Left renal cortex interstitium (tissue), 4 donors: ENCODE data around the gene IDS. TPM values are rescaled to one million over a fixed set of nuclear protein-coding genes. Genes with fewer than 3 reads are reported as not detected.
"Not testable (repeated sequence)": the region's sequence is repeated elsewhere in the genome, so short reads cannot be mapped to it uniquely, and the experiment has no call there.

ENCODE experiments used
- DNase-seq, 4 donors: peaks; one replicate each; pipeline ENCODE4 v3.0.0-alpha.2; 2013; ENCODE audit warnings: low read depth in 4 of 4, low spot score in 2 of 4, missing footprints in 1 of 4
- polyA plus RNA-seq, 4 donors: library from polyadenylated mRNA; unstranded; fragments of 120-200 nt; gene quantifications; one replicate each; pipeline ENCODE4 v1.2.1, GENCODE V29; 2013; ENCODE audit not compliant: insufficient read length in 4 of 4

Gene IDS
- polyA plus RNA-seq, 4 donors, result 27.1 to 44.5 (median 34.3) TPM

DNA sequence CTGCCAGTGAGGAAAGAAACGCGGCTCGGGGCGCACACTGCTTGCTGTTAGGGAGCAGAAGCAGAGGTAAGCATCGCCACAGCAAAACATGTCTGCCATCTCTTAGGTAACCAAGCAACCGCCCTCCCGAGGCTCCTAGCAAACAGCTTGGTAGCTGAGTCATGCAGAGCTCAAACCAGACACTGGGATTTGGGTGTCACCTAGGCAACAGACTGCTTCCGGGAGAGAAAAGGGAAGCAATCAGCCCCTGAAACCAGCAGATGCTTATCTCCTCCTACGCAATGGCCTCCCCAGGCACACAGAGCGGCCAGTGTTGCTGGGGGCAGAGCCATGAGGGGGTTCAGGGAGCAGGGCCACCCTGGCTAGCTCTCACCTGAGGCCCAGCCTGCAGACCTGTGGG lies 1.7 kb downstream of the IDS start:
- DNase-seq, result not testable (repeated sequence)

DNA sequence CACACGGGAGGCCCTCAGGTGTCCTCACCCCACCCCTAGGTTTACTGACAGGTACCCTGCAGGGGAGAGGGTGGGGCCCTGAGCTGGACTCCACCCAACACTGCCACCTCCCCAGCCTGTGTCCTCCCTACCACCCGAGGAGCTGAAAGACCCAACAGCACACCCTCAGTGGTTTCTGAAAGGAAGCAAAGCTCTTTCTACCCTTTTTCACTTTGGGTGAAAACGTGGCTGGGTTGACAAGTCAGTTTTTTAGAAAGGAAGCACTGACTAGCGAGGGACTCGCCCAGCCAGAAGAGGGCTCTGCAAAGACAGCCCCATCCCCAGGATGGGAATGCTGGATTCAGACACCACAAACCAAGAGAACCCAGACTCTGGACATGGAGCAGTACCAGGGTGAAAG lies 2.2 kb downstream of the IDS start:
- not testable (repeated sequence) for DNase-seq

DNA sequence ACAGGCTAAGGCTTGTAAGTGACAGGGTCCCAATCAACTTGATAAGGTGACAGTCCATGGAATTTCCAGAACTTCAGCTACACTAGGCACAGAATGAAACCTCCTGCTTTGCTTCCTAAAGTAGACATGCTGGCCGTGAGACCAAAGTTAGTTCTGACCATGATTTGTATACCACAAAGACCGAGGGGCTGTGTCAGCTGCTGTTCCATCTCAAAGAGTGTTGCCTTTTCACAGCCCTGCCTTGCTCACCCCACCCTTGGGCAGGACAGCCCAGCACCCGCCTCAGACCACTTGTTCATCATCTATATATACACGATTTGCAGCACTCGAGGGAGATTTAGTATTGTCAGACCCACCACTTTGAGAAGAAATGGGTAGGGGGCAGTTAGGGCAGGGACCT lies 5.3 kb downstream of the IDS start:
- DNase-seq, result no peak

DNA sequence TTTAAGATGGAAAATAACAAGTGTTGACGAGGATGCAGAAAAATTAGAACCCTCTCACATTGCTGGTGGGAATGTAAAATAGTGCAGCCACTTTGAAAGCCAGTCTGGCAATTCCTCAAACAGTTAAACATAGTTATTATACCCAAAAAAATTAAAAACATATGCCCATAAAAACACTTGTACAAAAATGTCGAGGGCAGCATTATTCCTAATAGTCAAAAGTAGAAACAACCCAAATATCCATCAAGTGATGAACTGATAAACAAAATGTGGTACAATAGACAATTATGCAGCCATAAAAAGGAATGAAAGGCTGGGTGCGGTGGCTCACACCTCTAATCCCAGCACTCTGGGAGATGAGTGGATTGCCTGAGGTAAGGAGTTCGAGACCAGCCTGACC lies 6.3 kb downstream of the IDS start:
- no peak for DNase-seq

DNA sequence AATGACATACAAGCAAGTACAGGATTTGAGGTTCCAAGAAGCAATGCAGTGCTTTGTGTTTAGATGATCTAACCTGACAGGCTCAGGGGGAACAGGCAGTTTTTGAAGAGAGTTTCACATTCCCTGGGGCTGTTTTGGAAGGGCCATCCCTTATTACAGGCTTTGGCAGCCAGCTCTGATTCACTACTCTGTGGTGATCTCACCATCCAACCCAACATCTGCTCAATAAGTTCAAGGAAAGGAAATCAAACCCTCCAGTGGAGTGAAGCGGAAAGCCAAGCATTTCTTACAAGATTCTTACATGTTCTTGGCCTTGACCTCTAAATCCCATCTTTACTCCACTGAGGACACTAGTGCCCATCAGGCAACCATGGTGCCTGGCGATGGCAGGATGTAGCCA lies 7.5 kb downstream of the IDS start:
- no peak for DNase-seq

DNA sequence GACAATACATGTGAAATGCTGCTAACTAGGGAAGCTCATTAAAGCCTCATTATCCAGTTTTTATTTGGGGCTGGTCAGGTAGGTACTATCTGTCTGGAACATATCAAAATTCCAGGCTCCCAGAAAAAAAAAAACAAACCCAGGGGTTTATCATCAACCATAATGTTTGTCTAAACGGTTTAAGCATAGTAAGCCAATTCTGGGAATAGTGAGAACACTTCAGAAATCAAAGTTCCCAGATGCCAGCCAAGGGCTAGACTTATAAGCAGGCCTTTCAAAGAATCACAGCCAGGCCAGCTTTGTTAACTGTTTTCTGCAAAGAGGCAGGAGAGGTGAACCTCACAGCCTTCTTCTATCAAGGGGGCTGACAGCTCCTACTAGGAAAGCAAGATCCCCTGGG lies 8.1 kb downstream of the IDS start:
- no peak for DNase-seq

DNA sequence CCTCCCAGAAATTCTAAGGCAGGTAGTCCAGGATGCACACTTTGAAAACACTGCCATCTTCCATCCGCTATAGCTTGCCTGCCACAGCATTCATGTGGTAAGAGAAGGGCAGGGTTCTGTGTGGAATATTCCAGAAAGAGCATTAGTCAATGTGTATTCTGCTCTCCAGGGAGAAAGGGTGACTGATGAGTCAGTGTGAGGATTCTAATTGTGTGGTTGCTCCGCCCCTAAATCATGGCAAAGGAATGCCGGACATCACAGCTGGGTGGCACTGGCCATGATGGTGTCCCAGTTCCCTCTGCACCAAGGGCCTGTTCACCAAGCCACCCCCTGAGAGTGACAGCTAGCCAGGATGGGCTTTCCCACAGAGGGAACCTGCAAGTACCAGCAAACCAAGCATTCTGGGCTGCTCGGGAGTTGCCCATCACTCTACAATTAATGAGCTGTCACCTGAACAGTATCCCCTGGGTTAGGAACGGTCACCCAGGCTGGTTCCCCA lies 9.5 kb downstream of the IDS start:
- DNase-seq, result no peak

DNA sequence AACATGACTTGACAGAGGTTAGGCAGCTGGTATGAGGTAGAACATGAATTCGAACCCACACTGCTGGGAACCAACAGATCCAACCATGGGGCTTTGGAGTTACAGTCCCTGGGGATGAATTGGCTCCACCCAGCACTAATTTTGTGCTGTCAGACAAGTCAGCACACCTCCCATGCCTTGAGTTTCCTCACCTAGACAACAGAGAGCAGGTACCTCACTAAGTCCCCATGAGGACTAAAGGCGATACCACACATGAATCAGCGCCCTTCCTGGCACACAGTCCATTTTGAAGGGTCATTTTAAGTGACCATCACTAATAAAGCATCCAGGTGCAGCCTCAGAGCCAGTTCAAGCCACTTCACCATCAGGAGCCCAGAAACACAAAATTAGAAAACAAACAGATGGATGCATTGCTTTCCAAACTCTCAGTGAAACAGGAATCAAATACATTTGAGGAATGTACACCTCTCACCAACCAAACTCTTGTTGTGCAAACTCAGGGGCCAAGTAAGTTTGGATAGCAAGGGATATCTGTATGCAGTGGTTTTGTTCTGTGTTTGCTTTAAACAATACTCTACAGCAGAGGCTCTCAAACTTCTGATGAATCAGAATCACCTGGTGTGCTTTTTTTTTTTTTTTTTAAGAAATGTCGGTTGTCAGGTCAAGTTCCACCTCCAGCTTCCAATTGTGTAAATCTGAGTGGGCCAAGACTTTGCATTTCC lies 10.1 kb downstream of the IDS start:
- DNase-seq, result no peak

DNA sequence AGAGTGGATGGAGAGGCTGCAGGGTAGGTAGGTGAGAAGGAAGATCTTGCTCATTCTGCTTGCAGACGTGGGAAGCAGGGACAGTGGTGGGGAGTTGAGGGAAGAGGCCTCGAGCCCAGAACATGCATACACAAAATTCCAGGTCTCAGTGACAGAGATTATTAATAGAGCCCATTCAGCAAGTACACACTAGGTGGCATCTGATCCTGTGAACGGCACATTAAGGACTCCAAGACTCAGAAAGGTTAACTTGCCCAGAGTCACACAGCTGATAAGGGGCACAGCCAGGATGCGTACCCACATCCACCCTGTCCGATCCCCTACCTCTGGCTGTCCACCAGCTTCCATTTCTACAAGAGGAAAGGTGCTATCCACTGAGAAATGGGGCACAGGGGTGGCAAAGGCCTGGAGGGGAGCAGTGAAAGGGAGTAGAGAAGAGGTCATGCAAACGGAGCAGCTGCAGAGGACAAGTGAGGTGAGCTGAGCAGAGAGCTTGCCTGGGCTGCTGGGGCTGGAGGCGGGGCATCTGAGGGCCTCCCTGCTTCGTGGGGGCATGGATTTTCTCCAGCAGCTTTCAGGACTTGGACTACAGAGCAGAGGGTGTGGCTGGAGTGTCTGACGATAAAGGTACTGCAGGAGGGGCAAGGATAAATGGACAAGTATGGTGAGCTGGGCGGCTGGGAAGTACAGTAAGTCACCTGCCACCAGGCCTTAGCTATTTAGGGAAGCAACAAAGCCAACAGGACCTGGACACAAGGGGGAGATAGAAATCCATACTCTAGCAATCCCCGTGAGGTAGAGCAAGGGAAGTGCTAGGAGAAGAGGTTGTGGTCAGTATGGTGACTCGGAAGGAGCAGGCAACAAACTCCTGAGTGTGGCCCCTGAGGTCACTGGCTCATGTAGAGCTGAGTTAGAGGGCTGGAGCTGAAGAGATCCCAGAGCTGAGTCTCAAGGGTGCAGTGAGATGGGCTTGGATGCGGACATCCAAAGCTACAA lies 11.2 kb downstream of the IDS start:
- DNase-seq, result no peak

DNA sequence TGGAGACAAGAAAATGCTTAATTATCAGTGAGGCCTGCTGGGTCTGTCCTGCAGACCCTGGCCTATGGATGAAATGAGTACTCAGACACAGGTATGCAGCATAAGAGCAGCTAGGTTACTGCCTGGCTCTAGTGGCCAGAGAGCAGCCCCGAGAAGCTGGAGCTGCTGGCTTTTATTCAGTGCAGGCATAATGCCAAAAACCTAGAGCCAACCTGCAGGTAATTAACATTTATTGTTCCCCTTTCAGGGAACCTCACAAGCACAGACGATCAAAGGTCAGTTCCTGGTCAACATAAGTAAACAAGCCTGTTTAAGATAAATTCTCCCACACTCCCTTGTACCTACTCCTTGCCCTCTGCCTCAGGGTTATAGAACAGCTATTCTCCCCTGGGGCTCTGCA lies 13.3 kb downstream of the IDS start:
- no peak for DNase-seq

DNA sequence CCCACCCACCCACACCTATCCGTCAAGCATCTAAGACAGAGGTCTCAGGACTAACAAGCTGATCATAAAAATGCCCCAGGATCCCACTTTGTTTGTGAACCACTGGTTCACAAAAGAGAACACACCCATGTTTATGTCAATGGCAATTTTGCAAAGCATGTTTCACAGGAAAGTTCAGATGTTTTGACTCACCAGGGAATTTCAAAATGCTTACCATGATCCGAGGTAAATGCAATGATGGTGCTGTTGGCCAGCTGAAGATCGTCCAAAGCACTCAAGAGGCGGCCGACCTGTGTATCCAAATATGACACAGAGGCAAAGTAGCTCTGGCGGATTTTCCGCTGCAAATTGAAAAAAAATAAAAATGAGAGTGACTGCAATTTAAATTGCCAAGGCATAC lies 15.0 kb downstream of the IDS start:
- DNase-seq, result no peak

DNA sequence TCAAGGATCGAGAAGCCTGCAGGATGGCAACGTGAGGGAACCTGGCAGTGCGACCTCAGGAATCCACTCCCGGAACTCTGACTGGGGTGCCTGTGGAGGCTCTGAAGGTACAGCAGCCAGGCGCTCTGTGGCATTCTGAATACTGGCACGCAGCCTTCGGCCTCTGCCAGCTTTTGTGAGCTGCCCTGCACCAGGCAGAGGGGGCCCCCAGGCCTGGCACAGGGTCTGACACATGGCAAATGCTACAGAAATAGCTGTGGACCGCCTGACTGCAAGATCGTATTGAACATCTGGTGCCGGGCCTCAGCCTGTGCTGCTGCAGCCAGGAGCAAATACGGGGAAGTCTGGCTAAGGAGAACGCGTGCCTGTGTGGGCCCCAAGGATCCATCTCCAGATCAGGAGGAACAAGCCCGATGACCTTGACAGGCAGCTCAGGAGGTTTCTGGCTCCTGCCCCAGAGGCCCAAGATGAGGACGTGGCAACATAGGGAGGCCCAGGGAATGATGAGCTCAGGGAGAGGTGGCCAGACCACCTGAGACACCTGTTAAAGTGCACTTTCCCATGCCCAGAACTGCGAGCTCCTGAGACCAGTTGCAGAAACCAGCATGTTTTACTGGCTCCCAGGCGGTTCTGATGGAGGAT lies 16.6 kb downstream of the IDS start:
- DNase-seq, result not testable (repeated sequence)

DNA sequence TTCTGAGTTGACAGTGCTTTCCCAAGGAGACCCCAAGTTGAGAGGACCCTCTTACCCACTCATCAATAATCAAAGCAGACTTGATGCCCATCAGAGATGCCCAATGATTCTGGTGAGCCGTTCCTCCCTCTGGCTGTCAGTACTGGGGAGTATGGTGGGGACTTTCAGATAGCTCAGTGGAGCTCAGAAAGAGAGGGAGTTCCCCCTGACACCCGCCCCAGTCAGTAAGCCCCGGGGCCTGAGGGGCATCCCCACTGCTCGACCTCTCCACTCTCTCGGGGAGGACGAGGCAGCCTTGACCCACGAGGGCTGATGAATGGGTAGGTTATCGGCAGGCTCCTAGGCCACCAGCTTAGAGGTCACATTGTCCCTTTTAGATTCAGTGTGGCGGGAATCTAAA lies 17.1 kb downstream of the IDS start:
- not testable (repeated sequence) for DNase-seq

DNA sequence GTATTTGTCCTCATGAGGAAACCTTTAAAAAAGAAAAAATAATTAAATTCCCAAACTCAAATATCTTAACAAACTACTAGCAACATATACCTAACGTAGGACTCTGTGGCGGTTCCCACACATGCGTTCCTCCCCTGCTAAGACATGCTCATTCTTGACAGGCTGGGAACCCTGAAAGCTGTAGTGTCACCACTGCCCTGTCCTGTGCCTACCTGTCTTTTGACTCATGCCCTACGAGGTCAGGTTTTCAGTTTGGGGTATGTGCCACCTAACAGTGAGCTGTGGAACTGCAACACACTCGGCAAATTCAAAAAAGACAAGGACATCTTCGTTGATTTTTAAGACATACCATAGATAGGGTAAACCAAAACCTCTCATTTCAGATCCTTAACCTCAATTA lies 17.8 kb downstream of the IDS start:
- DNase-seq, result no peak

DNA sequence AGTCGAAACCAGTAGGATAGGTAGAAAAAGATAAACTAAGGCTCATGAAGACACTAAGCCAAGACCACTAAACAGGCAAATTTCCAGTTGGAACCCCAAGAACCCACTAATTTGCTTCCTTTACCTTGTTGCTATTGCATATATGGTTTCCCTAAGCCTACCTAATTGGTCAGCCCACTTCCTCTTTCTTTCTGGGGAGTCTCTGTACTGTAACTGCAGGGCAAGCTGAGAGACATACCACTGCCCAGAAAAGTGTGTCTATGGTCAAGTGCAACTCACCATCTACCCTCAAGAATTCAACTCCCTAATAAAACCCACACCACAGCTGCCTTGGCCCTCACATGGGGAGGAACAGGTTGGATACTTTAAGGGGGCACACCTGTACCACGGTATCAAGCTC lies 28.6 kb downstream of the IDS start:
- DNase-seq, result no peak

DNA sequence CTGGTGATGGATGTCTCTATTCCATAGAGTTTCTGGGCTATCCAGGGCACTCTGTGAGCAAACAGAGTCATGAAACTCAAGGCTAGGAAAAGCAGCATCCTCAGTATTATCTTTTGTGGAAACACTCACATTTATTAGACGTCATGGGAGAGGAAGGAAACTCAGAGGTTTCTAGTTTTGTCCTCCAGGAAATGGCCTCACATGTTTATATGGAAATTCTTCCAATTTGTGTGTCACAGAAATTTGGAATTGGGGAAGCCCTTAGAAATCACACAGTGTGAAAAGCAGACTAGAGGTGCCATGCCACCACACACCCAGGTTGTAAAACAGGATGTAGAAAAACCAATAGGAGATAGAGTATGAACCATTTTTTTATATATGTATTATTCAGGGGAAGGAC lies 31.1 kb downstream of the IDS start:
- DNase-seq, result no peak

DNA sequence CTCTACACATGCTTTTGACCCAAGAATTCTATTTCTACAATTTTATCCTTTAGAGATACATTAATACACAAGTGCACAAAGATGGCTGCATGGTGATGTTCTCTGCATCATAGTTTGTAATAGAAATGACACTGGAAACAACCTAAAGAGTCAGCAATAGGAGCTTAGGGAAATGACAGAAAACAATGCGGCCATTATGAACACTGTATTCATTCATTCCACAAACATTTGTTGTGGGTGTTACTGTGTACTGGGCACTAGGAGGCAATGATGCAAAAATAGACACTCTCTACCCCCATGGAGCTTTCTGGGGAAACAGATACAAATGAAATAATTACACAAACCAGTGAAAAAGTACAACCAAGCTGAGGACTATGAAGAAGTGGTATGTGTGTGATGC lies 32.0 kb downstream of the IDS start:
- DNase-seq, result no peak

DNA sequence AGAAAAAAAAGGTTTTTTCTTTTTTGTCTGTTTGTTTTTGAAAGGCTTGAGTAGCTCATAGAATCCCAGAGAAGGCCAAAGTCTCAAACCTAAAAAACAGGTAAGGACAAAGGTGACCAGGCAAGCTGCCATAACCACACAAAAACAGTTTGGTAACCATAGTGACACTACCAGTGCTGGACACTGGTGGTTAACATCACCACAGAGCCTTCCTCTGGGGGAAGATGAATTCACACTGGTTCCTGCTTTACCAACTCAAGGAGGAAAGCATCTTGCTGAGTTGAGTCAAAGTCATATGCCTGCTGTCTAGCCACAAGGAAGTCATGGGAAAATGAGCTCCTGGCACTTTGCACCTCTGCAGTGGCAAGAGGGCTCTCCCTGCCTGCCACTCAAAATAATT lies 32.5 kb downstream of the IDS start:
- no peak for DNase-seq

DNA sequence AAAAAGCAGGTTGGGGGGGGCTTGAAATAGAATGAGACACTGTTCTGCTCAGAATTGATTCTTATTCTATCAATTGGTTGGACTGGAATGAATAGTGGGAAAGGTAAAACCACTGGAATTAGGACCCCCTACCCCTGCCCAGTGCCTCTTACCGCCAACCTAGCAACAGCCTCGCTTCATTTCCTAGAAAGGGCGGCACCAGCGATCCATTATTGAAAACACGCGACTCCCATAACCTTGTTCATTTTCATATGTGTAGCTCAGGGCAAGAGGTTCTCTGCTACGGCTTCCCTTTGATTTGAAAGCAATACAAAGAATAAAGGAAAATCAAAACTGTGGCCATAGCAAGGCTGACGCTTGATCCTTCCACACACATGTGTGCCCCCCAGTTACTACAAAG lies 33.7 kb downstream of the IDS start:
- no peak for DNase-seq

DNA sequence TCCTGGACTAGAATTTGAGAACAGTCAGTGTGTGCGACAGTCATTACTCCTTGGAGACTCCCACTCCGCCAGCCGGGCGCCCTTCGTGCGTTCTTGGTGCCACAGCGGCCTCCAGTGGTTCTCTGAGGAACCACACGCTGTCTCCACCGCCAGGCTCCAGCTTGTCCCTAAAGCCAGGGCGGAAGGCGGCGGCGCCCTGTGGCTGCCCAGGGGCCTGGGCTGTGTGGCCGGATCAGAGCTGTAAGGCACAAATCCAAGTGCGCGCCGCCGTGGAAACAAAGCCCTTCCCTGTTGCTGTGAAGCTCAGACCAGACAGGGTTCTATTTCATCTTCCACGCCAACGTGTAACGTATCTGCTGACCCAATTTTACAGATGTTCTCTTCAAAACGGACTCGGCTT lies 34.2 kb downstream of the IDS start:
- peak; percentile 11 to 61 (median 50) for DNase-seq

DNA sequence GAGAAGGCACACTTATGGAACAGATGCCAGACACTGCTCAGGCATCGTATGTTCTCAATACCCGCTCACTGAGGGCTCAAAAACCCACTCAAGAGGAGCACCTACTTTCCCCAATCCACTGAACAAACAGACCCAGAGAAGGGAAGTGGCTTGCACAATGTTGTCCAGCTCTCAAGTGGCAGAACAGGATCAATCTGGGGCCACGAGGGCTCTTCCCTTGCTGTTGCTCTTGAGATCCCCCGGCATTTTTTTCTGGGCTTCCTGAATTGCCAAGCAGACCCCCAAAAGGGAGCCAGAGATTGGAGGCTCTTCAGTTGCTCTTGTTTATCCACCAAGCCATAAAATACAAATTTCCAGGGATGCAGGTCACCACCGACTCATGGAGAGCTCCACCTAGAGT lies 35.7 kb downstream of the IDS start:
- no peak for DNase-seq
